ENCODE measurements around the gene CLINT1. TPM values are rescaled to one million over a fixed set of nuclear protein-coding genes. Genes with fewer than 3 reads are reported as not detected.

CLINT1 gene
- total RNA-seq, 1 donor = 120 TPM

GRCh38 chr5:157817928-157818327 lies 41.0 kb downstream of the CLINT1 start:
- Histone ChIP-seq H3K4me1 (ENCODE audit: insufficient read depth, low read length) (peaks cover 9% of the 10 kb centered on the region), H3K27me3 (ENCODE audit: insufficient read depth, low read length) (no peaks in the 10 kb centered on the region), H3K9me3 (ENCODE audit: low read depth, low read length) (no peaks in the 10 kb centered on the region), H3K4me3 (ENCODE audit: low read length) (no peak overlapping the region)

GRCh38 chr5:157817387-157817702 lies 41.6 kb downstream of the CLINT1 start:
- H3K27me3 ChIP-seq (ENCODE audit: insufficient read depth, low read length) = no peaks in the 10 kb centered on the region
- no peak overlapping the region for H3K4me3 ChIP-seq (ENCODE audit: low read length)
- H3K9me3 ChIP-seq (ENCODE audit: low read depth, low read length) = no peaks in the 10 kb centered on the region
- peaks cover 9% of the 10 kb centered on the region for H3K4me1 ChIP-seq (ENCODE audit: insufficient read depth, low read length)

GRCh38 chr5:157816682-157817386 lies 42.1 kb downstream of the CLINT1 start:
- no peak overlapping the region for H3K4me3 ChIP-seq (ENCODE audit: low read length)
- no peaks in the 10 kb centered on the region for H3K27me3 ChIP-seq (ENCODE audit: insufficient read depth, low read length)
- H3K4me1 ChIP-seq (ENCODE audit: insufficient read depth, low read length) = peaks cover 9% of the 10 kb centered on the region
- H3K9me3 ChIP-seq (ENCODE audit: low read depth, low read length) = no peaks in the 10 kb centered on the region

GRCh38 chr5:157812086-157812485 lies 46.9 kb downstream of the CLINT1 start:
- Histone ChIP-seq H3K27me3 (ENCODE audit: insufficient read depth, low read length) (no peaks in the 10 kb centered on the region), H3K4me1 (ENCODE audit: insufficient read depth, low read length) (peaks cover 6% of the 10 kb centered on the region), H3K9me3 (ENCODE audit: low read depth, low read length) (no peaks in the 10 kb centered on the region), H3K4me3 (ENCODE audit: low read length) (no peak overlapping the region)

- Histone ChIP-seq H3K4me1 (ENCODE audit: insufficient read depth, low read length) (no peaks in the 10 kb centered on the region), H3K27me3 (ENCODE audit: insufficient read depth, low read length) (no peaks in the 10 kb centered on the region), H3K4me3 (ENCODE audit: low read length) (no peak overlapping the region), H3K9me3 (ENCODE audit: low read depth, low read length) (no peaks in the 10 kb centered on the region)
These were observed 50.9 kb downstream of the CLINT1 start for GRCh38 chr5:157808043-157808442.

GRCh38 chr5:157802736-157803135 lies 56.2 kb downstream of the CLINT1 start:
- Histone ChIP-seq H3K4me1 (ENCODE audit: insufficient read depth, low read length) (no peaks in the 10 kb centered on the region), H3K27me3 (ENCODE audit: insufficient read depth, low read length) (no peaks in the 10 kb centered on the region), H3K9me3 (ENCODE audit: low read depth, low read length) (no peaks in the 10 kb centered on the region), H3K4me3 (ENCODE audit: low read length) (no peak overlapping the region)

- Histone ChIP-seq H3K4me3 (ENCODE audit: low read length) (no peak overlapping the region), H3K27me3 (ENCODE audit: insufficient read depth, low read length) (no peaks in the 10 kb centered on the region), H3K9me3 (ENCODE audit: low read depth, low read length) (no peaks in the 10 kb centered on the region), H3K4me1 (ENCODE audit: insufficient read depth, low read length) (no peaks in the 10 kb centered on the region)
These were observed 58.8 kb downstream of the CLINT1 start for GRCh38 chr5:157800137-157800536.

- Histone ChIP-seq H3K4me3 (ENCODE audit: low read length) (no peak overlapping the region), H3K9me3 (ENCODE audit: low read depth, low read length) (no peaks in the 10 kb centered on the region), H3K27me3 (ENCODE audit: insufficient read depth, low read length) (no peaks in the 10 kb centered on the region), H3K4me1 (ENCODE audit: insufficient read depth, low read length) (no peaks in the 10 kb centered on the region)
These were observed 59.4 kb downstream of the CLINT1 start for GRCh38 chr5:157799578-157799977.

- no peaks in the 10 kb centered on the region for H3K9me3 ChIP-seq (ENCODE audit: low read depth, low read length)
- H3K27me3 ChIP-seq (ENCODE audit: insufficient read depth, low read length) = no peaks in the 10 kb centered on the region
- H3K4me3 ChIP-seq (ENCODE audit: low read length) = no peak overlapping the region
- no peaks in the 10 kb centered on the region for H3K4me1 ChIP-seq (ENCODE audit: insufficient read depth, low read length)
These were observed 65.6 kb downstream of the CLINT1 start for GRCh38 chr5:157793301-157793700.

GRCh38 chr5:157785801-157786200 lies 73.1 kb downstream of the CLINT1 start:
- Histone ChIP-seq H3K9me3 (ENCODE audit: low read depth, low read length) (no peaks in the 10 kb centered on the region), H3K27me3 (ENCODE audit: insufficient read depth, low read length) (no peaks in the 10 kb centered on the region), H3K4me3 (ENCODE audit: low read length) (no peak overlapping the region), H3K4me1 (ENCODE audit: insufficient read depth, low read length) (no peaks in the 10 kb centered on the region)

GRCh38 chr5:157779221-157779620 lies 79.7 kb downstream of the CLINT1 start:
- Histone ChIP-seq H3K27me3 (ENCODE audit: insufficient read depth, low read length) (no peaks in the 10 kb centered on the region), H3K4me1 (ENCODE audit: insufficient read depth, low read length) (no peaks in the 10 kb centered on the region), H3K9me3 (ENCODE audit: low read depth, low read length) (no peaks in the 10 kb centered on the region), H3K4me3 (ENCODE audit: low read length) (no peak overlapping the region)

- H3K4me1 ChIP-seq (ENCODE audit: insufficient read depth, low read length) = no peaks in the 10 kb centered on the region
- H3K27me3 ChIP-seq (ENCODE audit: insufficient read depth, low read length) = no peaks in the 10 kb centered on the region
- H3K4me3 ChIP-seq (ENCODE audit: low read length) = no peak overlapping the region
These were observed 80.7 kb downstream of the CLINT1 start for GRCh38 chr5:157778121-157778805.

GRCh38 chr5:157772127-157772526 lies 86.8 kb downstream of the CLINT1 start:
- Histone ChIP-seq H3K9me3 (ENCODE audit: low read depth, low read length) (no peaks in the 10 kb centered on the region), H3K27me3 (ENCODE audit: insufficient read depth, low read length) (no peaks in the 10 kb centered on the region), H3K4me1 (ENCODE audit: insufficient read depth, low read length) (no peaks in the 10 kb centered on the region)

More at GRCh38 chr5:157778121-157778805, 80.7 kb downstream of the CLINT1 start:
- H3K9me3 ChIP-seq (ENCODE audit: low read depth, low read length) = no peaks in the 10 kb centered on the region

GRCh38 chr5:157770665-157771064 lies 88.3 kb downstream of the CLINT1 start:
- no peaks in the 10 kb centered on the region for H3K27me3 ChIP-seq (ENCODE audit: insufficient read depth, low read length)
- no peaks in the 10 kb centered on the region for H3K9me3 ChIP-seq (ENCODE audit: low read depth, low read length)
- no peaks in the 10 kb centered on the region for H3K4me1 ChIP-seq (ENCODE audit: insufficient read depth, low read length)
- no peak overlapping the region for H3K4me3 ChIP-seq (ENCODE audit: low read length)

More at GRCh38 chr5:157772127-157772526, 86.8 kb downstream of the CLINT1 start:
- no peak overlapping the region for H3K4me3 ChIP-seq (ENCODE audit: low read length)

GRCh38 chr5:157767689-157768088 lies 91.3 kb downstream of the CLINT1 start:
- no peak overlapping the region for H3K4me3 ChIP-seq (ENCODE audit: low read length)

GRCh38 chr5:157766902-157767301 lies 92.0 kb downstream of the CLINT1 start:
- H3K27me3 ChIP-seq (ENCODE audit: insufficient read depth, low read length) = no peaks in the 10 kb centered on the region
- no peak overlapping the region for H3K4me3 ChIP-seq (ENCODE audit: low read length)
- no peaks in the 10 kb centered on the region for H3K9me3 ChIP-seq (ENCODE audit: low read depth, low read length)
- no peaks in the 10 kb centered on the region for H3K4me1 ChIP-seq (ENCODE audit: insufficient read depth, low read length)

More at GRCh38 chr5:157767689-157768088, 91.3 kb downstream of the CLINT1 start:
- Histone ChIP-seq H3K27me3 (ENCODE audit: insufficient read depth, low read length) (no peaks in the 10 kb centered on the region), H3K4me1 (ENCODE audit: insufficient read depth, low read length) (no peaks in the 10 kb centered on the region), H3K9me3 (ENCODE audit: low read depth, low read length) (no peaks in the 10 kb centered on the region)
